ENCODE results near the gene LRRN2. TPM values are rescaled to one million over a fixed set of nuclear protein-coding genes. Genes with fewer than 3 reads are reported as not detected.

Gene LRRN2
- total RNA-seq, 5 donors from 2014 or later (not counting 1 experiment from before 2014, with no cell fraction given), result 0.03 TPM; not detected in 4

DNA sequence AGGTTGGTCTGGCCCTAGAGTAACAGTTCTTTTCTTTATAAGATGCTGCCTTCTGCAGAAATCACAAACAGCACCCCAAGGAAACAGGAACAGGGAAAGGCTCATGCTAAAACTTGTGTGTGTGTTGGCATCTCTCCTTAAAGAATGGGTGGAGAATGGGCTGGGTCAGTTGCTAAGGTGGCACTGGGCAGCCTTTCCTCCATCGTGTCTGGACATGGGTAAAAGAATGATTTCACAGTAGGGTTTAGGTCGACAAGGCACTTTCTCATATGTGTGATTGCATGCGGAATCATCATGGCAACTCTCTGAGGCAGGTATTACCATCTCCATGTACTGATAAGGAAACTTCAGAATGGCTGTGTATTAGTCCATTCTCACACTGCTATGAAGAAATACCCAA lies 40.3 kb downstream of the LRRN2 start:
- H3K4me1 ChIP-seq (ENCODE audit: control insufficient read depth in 1 of 2, extremely low read depth in 1 of 2, insufficient read depth in 2 of 2, low read length in 2 of 2), result no peaks in the 10 kb centered on the region
- ChIA-PET CTCF (no interaction called here), POLR2A (no interaction called here)
- DNase-seq (no peak), ATAC-seq (replicated peaks in 1 of 4) (no peak)
- Mint-ChIP-seq H3K4me3 (no peak overlapping the region), H3K9me3 (no peaks in the 10 kb centered on the region), H3K36me3 (no peaks in the 10 kb centered on the region), H3K4me1 (no peaks in the 10 kb centered on the region), H3K27me3 (peaks cover 6 to 14% of the 10 kb centered on the region in 2 donors), H3K27ac (no peak overlapping the region)
- no peak overlapping the region for H3K27ac ChIP-seq (ENCODE audit: low read length)
- H3K9me3 ChIP-seq, result no peaks in the 10 kb centered on the region
- H3K4me3 ChIP-seq (ENCODE audit: control insufficient read depth in 1 of 2, extremely low read depth in 1 of 2, low read length in 1 of 2), result no peak overlapping the region
- peaks cover 0 to 11% of the 10 kb centered on the region in 2 experiments for H3K27me3 ChIP-seq (replicated peaks in 1 of 2; ENCODE audit: control insufficient read depth in 2 of 2, extremely low read depth in 1 of 2, insufficient read depth in 2 of 2, low read length in 1 of 2)
- no peaks in the 10 kb centered on the region for H3K36me3 ChIP-seq (ENCODE audit: control insufficient read depth in 2 of 2, extremely low read depth in 1 of 2, insufficient read depth in 1 of 2, low read length in 1 of 2)
- WGBS (ENCODE audit: insufficient coverage), result no CpG with 5 or more reads among the region's 3 CpGs

DNA sequence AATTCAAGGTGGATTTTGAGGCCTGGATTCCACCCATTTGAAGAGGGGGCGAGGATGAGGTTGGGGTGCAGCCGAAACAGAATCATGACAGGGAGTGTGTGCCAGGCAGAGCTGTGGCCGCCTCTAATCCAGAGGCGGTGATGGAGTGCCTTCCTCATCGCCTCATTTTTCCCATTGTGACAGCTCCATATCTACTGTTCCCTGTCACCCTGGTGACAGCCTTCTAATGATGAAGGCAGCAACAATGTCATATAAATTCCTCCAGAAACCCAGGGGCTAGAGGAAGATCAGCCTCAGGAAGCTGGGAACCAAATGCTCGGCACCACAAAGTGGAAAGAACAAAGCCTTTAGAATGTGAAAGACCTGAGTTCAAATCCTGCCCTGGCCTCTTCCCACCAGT lies 42.0 kb downstream of the LRRN2 start:
- ATAC-seq (replicated peaks in 1 of 4), result no peak
- Mint-ChIP-seq H3K27me3 (peaks cover 6 to 14% of the 10 kb centered on the region in 2 donors), H3K4me1 (no peaks in the 10 kb centered on the region), H3K36me3 (no peaks in the 10 kb centered on the region), H3K9me3 (no peaks in the 10 kb centered on the region), H3K4me3 (no peak overlapping the region), H3K27ac (no peak overlapping the region)
- H3K27me3 ChIP-seq (replicated peaks in 1 of 2; ENCODE audit: control insufficient read depth in 2 of 2, extremely low read depth in 1 of 2, insufficient read depth in 2 of 2, low read length in 1 of 2), result peaks cover 0 to 16% of the 10 kb centered on the region in 2 experiments
- ChIA-PET POLR2A (no interaction called here), CTCF (no interaction called here)
- no peaks in the 10 kb centered on the region for H3K4me1 ChIP-seq (ENCODE audit: control insufficient read depth in 1 of 2, extremely low read depth in 1 of 2, insufficient read depth in 2 of 2, low read length in 2 of 2)
- no peaks in the 10 kb centered on the region for H3K9me3 ChIP-seq
- H3K36me3 ChIP-seq (ENCODE audit: control insufficient read depth in 2 of 2, extremely low read depth in 1 of 2, insufficient read depth in 1 of 2, low read length in 1 of 2), result no peaks in the 10 kb centered on the region
- 93% methylated on average over 2 of the region's 6 CpGs for WGBS (ENCODE audit: insufficient coverage)
- H3K4me3 ChIP-seq (ENCODE audit: control insufficient read depth in 1 of 2, extremely low read depth in 1 of 2, low read length in 1 of 2), result no peak overlapping the region
- no peak overlapping the region for H3K27ac ChIP-seq (ENCODE audit: low read length)
- DNase-seq, result no peak

DNA sequence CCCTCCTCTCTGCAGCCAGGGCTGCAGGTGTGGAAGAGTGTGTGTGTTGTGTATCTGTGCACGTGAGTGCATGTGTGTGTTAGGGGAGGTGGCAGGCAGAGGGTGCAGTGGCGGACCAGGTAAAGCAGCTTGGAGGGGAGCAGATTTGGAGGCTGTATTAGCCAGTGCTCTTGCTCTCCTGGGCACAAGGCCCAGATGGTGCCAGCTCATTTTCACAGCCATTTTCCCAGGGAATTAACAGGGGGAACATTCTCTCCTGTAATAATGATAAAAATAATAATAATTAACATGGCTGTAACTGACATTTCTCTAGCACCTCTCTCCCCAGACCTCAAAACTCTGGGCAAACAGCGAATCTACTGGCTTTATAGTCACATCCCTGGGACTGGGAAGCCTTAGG lies 43.6 kb downstream of the LRRN2 start:
- Mint-ChIP-seq H3K27ac (no peak overlapping the region), H3K27me3 (peaks cover 6 to 14% of the 10 kb centered on the region in 2 donors), H3K4me1 (no peaks in the 10 kb centered on the region), H3K4me3 (no peak overlapping the region), H3K9me3 (no peaks in the 10 kb centered on the region), H3K36me3 (no peaks in the 10 kb centered on the region)
- ATAC-seq (replicated peaks in 1 of 4) (no peak), DNase-seq (no peak)
- Histone ChIP-seq H3K27me3 (replicated peaks in 1 of 2; ENCODE audit: control insufficient read depth in 2 of 2, extremely low read depth in 1 of 2, insufficient read depth in 2 of 2, low read length in 1 of 2) (peaks cover 0 to 16% of the 10 kb centered on the region in 2 experiments), H3K9me3 (no peaks in the 10 kb centered on the region), H3K36me3 (ENCODE audit: control insufficient read depth in 2 of 2, extremely low read depth in 1 of 2, insufficient read depth in 1 of 2, low read length in 1 of 2) (no peaks in the 10 kb centered on the region), H3K27ac (ENCODE audit: low read length) (no peak overlapping the region), H3K4me1 (ENCODE audit: control insufficient read depth in 1 of 2, extremely low read depth in 1 of 2, insufficient read depth in 2 of 2, low read length in 2 of 2) (no peaks in the 10 kb centered on the region), H3K4me3 (ENCODE audit: control insufficient read depth in 1 of 2, extremely low read depth in 1 of 2, low read length in 1 of 2) (no peak overlapping the region)
- CTCF ChIA-PET, result no interaction called here
- POLR2A ChIA-PET, result no interaction called here
- 73% methylated on average over 2 of the region's 3 CpGs for WGBS (ENCODE audit: insufficient coverage)

DNA sequence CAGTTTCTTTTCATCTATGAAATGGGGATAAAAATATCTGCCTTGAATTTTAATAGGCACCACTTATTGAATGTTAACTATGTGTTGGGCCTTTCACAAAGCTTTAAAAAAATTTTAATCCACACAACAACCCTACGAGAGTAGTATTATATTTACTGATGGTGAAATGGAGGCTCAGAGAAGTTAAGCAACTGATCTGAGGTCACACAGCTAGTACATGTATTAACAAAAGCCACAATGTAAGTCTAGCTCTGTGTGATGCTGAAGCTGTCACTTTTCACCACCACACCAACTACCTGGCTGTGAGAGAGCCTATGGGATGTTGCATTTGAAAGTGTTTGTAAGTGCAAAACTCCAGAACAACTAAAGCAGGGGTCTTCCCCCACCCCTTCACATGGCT lies 44.1 kb downstream of the LRRN2 start:
- H3K4me3 Mint-ChIP-seq, result no peak overlapping the region
- H3K9me3 Mint-ChIP-seq, result no peaks in the 10 kb centered on the region
- H3K4me3 ChIP-seq (ENCODE audit: control insufficient read depth in 1 of 2, extremely low read depth in 1 of 2, low read length in 1 of 2), result no peak overlapping the region
- no peaks in the 10 kb centered on the region for H3K36me3 ChIP-seq (ENCODE audit: control insufficient read depth in 2 of 2, extremely low read depth in 1 of 2, insufficient read depth in 1 of 2, low read length in 1 of 2)
- WGBS (ENCODE audit: insufficient coverage), result no CpG with 5 or more reads among the region's 1 CpG
- no peak overlapping the region for H3K27ac ChIP-seq (ENCODE audit: low read length)
- peaks cover 6 to 14% of the 10 kb centered on the region in 2 donors for H3K27me3 Mint-ChIP-seq
- no peaks in the 10 kb centered on the region for H3K36me3 Mint-ChIP-seq
- no peak overlapping the region for H3K27ac Mint-ChIP-seq
- no peaks in the 10 kb centered on the region for H3K4me1 Mint-ChIP-seq
- H3K27me3 ChIP-seq (replicated peaks in 1 of 2; ENCODE audit: control insufficient read depth in 2 of 2, extremely low read depth in 1 of 2, insufficient read depth in 2 of 2, low read length in 1 of 2), result peaks cover 0 to 15% of the 10 kb centered on the region in 2 experiments
- H3K4me1 ChIP-seq (ENCODE audit: control insufficient read depth in 1 of 2, extremely low read depth in 1 of 2, insufficient read depth in 2 of 2, low read length in 2 of 2), result no peaks in the 10 kb centered on the region
- no peak for ATAC-seq (replicated peaks in 1 of 4)
- POLR2A ChIA-PET, result no interaction called here
- no peaks in the 10 kb centered on the region for H3K9me3 ChIP-seq
- CTCF ChIA-PET, result no interaction called here
- DNase-seq, result no peak

DNA sequence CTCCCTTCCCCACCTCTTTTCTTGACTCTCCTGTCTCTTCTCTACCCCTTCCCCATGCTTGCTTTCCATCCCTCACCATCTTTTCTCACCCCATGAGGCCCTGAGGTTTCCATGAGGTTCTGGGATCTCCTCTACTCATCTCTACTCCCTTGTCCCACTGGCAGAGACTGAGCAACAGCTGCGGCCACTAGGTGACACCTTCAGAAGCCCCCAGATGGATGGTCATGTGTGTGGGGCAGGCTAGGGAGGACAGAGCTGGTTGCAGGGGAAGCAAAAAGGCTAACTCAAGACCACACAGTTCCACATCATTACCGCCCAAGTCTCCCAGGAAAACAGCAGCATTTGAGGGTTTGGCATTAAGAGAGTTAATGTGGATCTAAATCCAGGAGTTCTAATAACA lies 45.0 kb downstream of the LRRN2 start:
- no peaks in the 10 kb centered on the region for H3K9me3 ChIP-seq
- no peaks in the 10 kb centered on the region for H3K36me3 ChIP-seq (ENCODE audit: control insufficient read depth in 2 of 2, extremely low read depth in 1 of 2, insufficient read depth in 1 of 2, low read length in 1 of 2)
- no peaks in the 10 kb centered on the region for H3K4me1 ChIP-seq (ENCODE audit: control insufficient read depth in 1 of 2, extremely low read depth in 1 of 2, insufficient read depth in 2 of 2, low read length in 2 of 2)
- no peak for ATAC-seq (replicated peaks in 1 of 4)
- no peak overlapping the region for H3K27ac ChIP-seq (ENCODE audit: low read length)
- no CpG with 5 or more reads among the region's 2 CpGs for WGBS (ENCODE audit: insufficient coverage)
- ChIA-PET CTCF (interaction anchor here in 1 of 2 donors (0.7 kb wide), 1 partner anchor 89 kb away, joined by 3 read pairs; no protein-coding TSS in a partner anchor), POLR2A (no interaction called here)
- no peaks in the 10 kb centered on the region for H3K36me3 Mint-ChIP-seq
- no peak for DNase-seq
- H3K27ac Mint-ChIP-seq, result no peak overlapping the region
- no peaks in the 10 kb centered on the region for H3K9me3 Mint-ChIP-seq
- H3K4me3 Mint-ChIP-seq, result no peak overlapping the region
- peaks cover 6 to 13% of the 10 kb centered on the region in 2 donors for H3K27me3 Mint-ChIP-seq
- no peak overlapping the region for H3K4me3 ChIP-seq (ENCODE audit: control insufficient read depth in 1 of 2, extremely low read depth in 1 of 2, low read length in 1 of 2)
- H3K27me3 ChIP-seq (replicated peaks in 1 of 2; ENCODE audit: control insufficient read depth in 2 of 2, extremely low read depth in 1 of 2, insufficient read depth in 2 of 2, low read length in 1 of 2), result peaks cover 0 to 17% of the 10 kb centered on the region in 2 experiments
- no peaks in the 10 kb centered on the region for H3K4me1 Mint-ChIP-seq

DNA sequence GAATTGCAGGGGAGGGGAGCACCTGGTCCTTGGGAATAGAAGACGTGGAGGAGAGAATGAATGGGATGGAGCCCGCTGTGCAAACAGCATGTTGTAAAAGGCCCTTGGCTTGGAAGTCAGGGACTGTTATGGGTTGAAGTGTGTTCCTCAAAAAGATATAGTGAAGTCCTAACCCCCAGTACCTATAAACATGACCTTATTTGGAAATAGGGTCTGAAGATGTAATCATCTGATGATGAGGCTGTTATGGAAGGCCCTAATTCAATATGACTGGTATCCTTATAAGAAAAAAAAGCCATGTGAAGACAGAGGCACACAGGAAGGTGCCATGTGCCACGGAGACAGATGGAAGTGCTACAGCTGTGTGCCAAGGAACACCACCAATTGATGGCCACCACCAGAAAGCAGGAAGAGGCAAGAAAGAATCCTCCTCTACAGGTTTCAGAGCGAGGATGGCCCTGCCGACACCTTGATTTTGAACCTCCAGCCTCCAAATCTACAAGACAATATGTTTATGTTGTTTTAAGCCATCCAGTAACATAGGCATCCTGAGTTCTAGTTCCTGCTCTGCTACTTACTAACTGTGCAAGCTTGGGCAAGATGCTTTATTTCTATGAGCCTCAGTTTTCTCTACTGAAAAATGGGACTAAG lies 51.2 kb downstream of the LRRN2 start:
- Mint-ChIP-seq H3K9me3 (no peaks in the 10 kb centered on the region), H3K4me3 (no peak overlapping the region), H3K36me3 (no peaks in the 10 kb centered on the region), H3K27ac (no peak overlapping the region), H3K27me3 (peaks cover 19 to 25% of the 10 kb centered on the region in 2 donors), H3K4me1 (no peaks in the 10 kb centered on the region)
- DNase-seq, result no peak
- peaks cover 0 to 28% of the 10 kb centered on the region in 2 experiments for H3K27me3 ChIP-seq (replicated peaks in 1 of 2; ENCODE audit: control insufficient read depth in 2 of 2, extremely low read depth in 1 of 2, insufficient read depth in 2 of 2, low read length in 1 of 2)
- no peaks in the 10 kb centered on the region for H3K36me3 ChIP-seq (ENCODE audit: control insufficient read depth in 2 of 2, extremely low read depth in 1 of 2, insufficient read depth in 1 of 2, low read length in 1 of 2)
- WGBS (ENCODE audit: insufficient coverage), result no CpG with 5 or more reads among the region's 5 CpGs
- POLR2A ChIA-PET, result no interaction called here
- no peak for ATAC-seq (replicated peaks in 1 of 4)
- CTCF ChIA-PET, result interaction anchor here in 1 of 2 donors (0.5 kb wide), 1 partner anchor 182 kb away, joined by 8 read pairs; no protein-coding TSS in a partner anchor
- no peak overlapping the region for H3K27ac ChIP-seq (ENCODE audit: low read length)
- no peak overlapping the region for H3K4me3 ChIP-seq (ENCODE audit: control insufficient read depth in 1 of 2, extremely low read depth in 1 of 2, low read length in 1 of 2)
- H3K4me1 ChIP-seq (ENCODE audit: control insufficient read depth in 1 of 2, extremely low read depth in 1 of 2, insufficient read depth in 2 of 2, low read length in 2 of 2), result no peaks in the 10 kb centered on the region
- no peaks in the 10 kb centered on the region for H3K9me3 ChIP-seq

All from T-cell (primary cell).